NT2/D1 (cell line): ENCODE data around the gene HNRNPA0.

ENCODE experiments used
- DNase-seq: peaks from one replicate; pipeline ENCODE4 v3.0.0-alpha.2; 2011; ENCODE audit warnings: low read depth, low spot score
- H3K27me3 ChIP-seq: 2 replicates; pipeline ENCODE4 v1.6.0; 2011; ENCODE audit warnings: mild to moderate bottlenecking; ENCODE audit not compliant: insufficient read length, insufficient read depth
- H3K36me3 ChIP-seq: 2 replicates; pipeline ENCODE4 v1.6.1; 2011; ENCODE audit warnings: mild to moderate bottlenecking, low read length, mixed read lengths; ENCODE audit not compliant: insufficient read depth, insufficient read length
- H3K4me1 ChIP-seq: 2 replicates; pipeline ENCODE4 v1.5.1; 2011; ENCODE audit not compliant: insufficient read depth, insufficient read length
- H3K4me3 ChIP-seq: 2 replicates; pipeline ENCODE4 v1.5.1; 2011; ENCODE audit warnings: low read depth; ENCODE audit not compliant: insufficient read length
- H3K9ac ChIP-seq: 2 replicates; pipeline ENCODE4 v1.6.0; 2011; ENCODE audit warnings: low read depth; ENCODE audit not compliant: insufficient read length
- H3K9me3 ChIP-seq: 2 replicates; pipeline ENCODE4 v1.5.1; 2011; ENCODE audit warnings: mild to moderate bottlenecking, low read length; ENCODE audit not compliant: insufficient read depth
- SUZ12 ChIP-seq: IDR thresholded peaks from 2 replicates; pipeline ENCODE4 v1.6.1; 2011; ENCODE audit not compliant: insufficient read length, insufficient read depth; ENCODE audit errors: extremely low read depth
- YY1 ChIP-seq: IDR thresholded peaks from 2 replicates; pipeline ENCODE4 v1.6.1; 2011; ENCODE audit not compliant: insufficient read length, insufficient read depth
- ZNF274 ChIP-seq: IDR thresholded peaks from 2 replicates; pipeline ENCODE4 v1.6.1; 2011; ENCODE audit warnings: mild to moderate bottlenecking, low read depth, low read length

Gene HNRNPA0

GRCh38 chr5:137733922-137734321, 20.2 kb downstream of the HNRNPA0 start:
- TF ChIP-seq SUZ12 (no peak), YY1 (no peak)
- no peak for DNase-seq
- H3K9ac ChIP-seq = no peak overlapping the region
- H3K36me3 ChIP-seq = no peaks in the 10 kb centered on the region
- no peak overlapping the region for H3K4me3 ChIP-seq
- no peaks in the 10 kb centered on the region for H3K27me3 ChIP-seq
- H3K9me3 ChIP-seq = no peaks in the 10 kb centered on the region
- H3K4me1 ChIP-seq = no peaks in the 10 kb centered on the region

GRCh38 chr5:137733006-137733405, 21.2 kb downstream of the HNRNPA0 start:
- no peak for DNase-seq
- H3K9me3 ChIP-seq = no peaks in the 10 kb centered on the region
- no peaks in the 10 kb centered on the region for H3K4me1 ChIP-seq
- H3K36me3 ChIP-seq = no peaks in the 10 kb centered on the region
- H3K27me3 ChIP-seq = no peaks in the 10 kb centered on the region
- H3K9ac ChIP-seq = no peak overlapping the region
- TF ChIP-seq SUZ12 (no peak), ZNF274 (no peak), YY1 (no peak)
- no peak overlapping the region for H3K4me3 ChIP-seq

- H3K9ac ChIP-seq = no peak overlapping the region
- no peaks in the 10 kb centered on the region for H3K27me3 ChIP-seq
- DNase-seq = no peak
- no peak overlapping the region for H3K4me3 ChIP-seq
- no peak for TF ChIP-seq SUZ12
- no peak for TF ChIP-seq ZNF274
- no peaks in the 10 kb centered on the region for H3K36me3 ChIP-seq
- no peaks in the 10 kb centered on the region for H3K4me1 ChIP-seq
- no peaks in the 10 kb centered on the region for H3K9me3 ChIP-seq
Measured at GRCh38 chr5:137731176-137731575, 23.0 kb downstream of the HNRNPA0 start.

GRCh38 chr5:137730336-137730735, 23.8 kb downstream of the HNRNPA0 start:
- no peak overlapping the region for H3K4me3 ChIP-seq
- H3K36me3 ChIP-seq = no peaks in the 10 kb centered on the region
- no peaks in the 10 kb centered on the region for H3K4me1 ChIP-seq
- DNase-seq = no peak
- no peak overlapping the region for H3K9ac ChIP-seq
- no peaks in the 10 kb centered on the region for H3K9me3 ChIP-seq
- no peak for TF ChIP-seq SUZ12
- TF ChIP-seq YY1 = no peak
- TF ChIP-seq ZNF274 = no peak
- H3K27me3 ChIP-seq = no peaks in the 10 kb centered on the region

GRCh38 chr5:137728048-137728447, 26.1 kb downstream of the HNRNPA0 start:
- Histone ChIP-seq H3K27me3 (no peaks in the 10 kb centered on the region), H3K36me3 (no peaks in the 10 kb centered on the region), H3K4me3 (no peak overlapping the region), H3K4me1 (no peaks in the 10 kb centered on the region), H3K9ac (no peak overlapping the region), H3K9me3 (no peaks in the 10 kb centered on the region; the same call in 1 of the 2 replicates)
- no peak for TF ChIP-seq SUZ12
- DNase-seq = no peak

GRCh38 chr5:137727623-137728022, 26.5 kb downstream of the HNRNPA0 start:
- TF ChIP-seq YY1 (no peak), ZNF274 (no peak), SUZ12 (no peak)
- no peaks in the 10 kb centered on the region for H3K27me3 ChIP-seq
- no peaks in the 10 kb centered on the region for H3K36me3 ChIP-seq
- H3K4me1 ChIP-seq = no peaks in the 10 kb centered on the region
- no peak overlapping the region for H3K4me3 ChIP-seq
- H3K9me3 ChIP-seq = no peaks in the 10 kb centered on the region; the same call in 1 of the 2 replicates
- no peak overlapping the region for H3K9ac ChIP-seq
- no peak for DNase-seq

- H3K36me3 ChIP-seq = no peaks in the 10 kb centered on the region
- H3K4me1 ChIP-seq = no peaks in the 10 kb centered on the region
- no peak for DNase-seq
- TF ChIP-seq YY1 (no peak), SUZ12 (no peak), ZNF274 (no peak)
- no peaks in the 10 kb centered on the region for H3K27me3 ChIP-seq
- no peak overlapping the region for H3K9ac ChIP-seq
- no peaks in the 10 kb centered on the region; the same call in 1 of the 2 replicates for H3K9me3 ChIP-seq
- H3K4me3 ChIP-seq = no peak overlapping the region
Measured at GRCh38 chr5:137724251-137724650, 29.9 kb downstream of the HNRNPA0 start.

GRCh38 chr5:137718611-137719010, 35.6 kb downstream of the HNRNPA0 start:
- no peak for DNase-seq
- no peak for TF ChIP-seq ZNF274
- TF ChIP-seq SUZ12 = no peak
- no peak for TF ChIP-seq YY1
- peaks cover 5% of the 10 kb centered on the region; the same call in 1 of the 2 replicates for H3K9me3 ChIP-seq
- H3K36me3 ChIP-seq = no peaks in the 10 kb centered on the region
- no peak overlapping the region for H3K4me3 ChIP-seq
- no peaks in the 10 kb centered on the region for H3K27me3 ChIP-seq
- no peaks in the 10 kb centered on the region for H3K4me1 ChIP-seq
- no peak overlapping the region for H3K9ac ChIP-seq
